GM18858 (cell line): ENCODE measurements around the gene AEBP1.
A peak's percentile ranks its signal among the peaks of the same experiment; 100 is the strongest.

Source experiments
- ATAC-seq: cut with Tn5 transposase; IDR thresholded peaks from one replicate; pipeline ENCODE4 v1.9.1; 2021; ENCODE audit not compliant: unreplicated experiment

AEBP1 gene

GRCh38 chr7:44083796-44084195, 20.3 kb upstream of the AEBP1 start:
- ATAC-seq, result no peak

- ATAC-seq, result no peak
Measured at GRCh38 chr7:44084701-44085100, 19.4 kb upstream of the AEBP1 start.

- ATAC-seq, result no peak
Measured at GRCh38 chr7:44085546-44085945, 18.6 kb upstream of the AEBP1 start.

- no peak for ATAC-seq
Measured at GRCh38 chr7:44086627-44087026, 17.5 kb upstream of the AEBP1 start.

GRCh38 chr7:44087911-44088838, 16.0 kb upstream of the AEBP1 start:
- no peak for ATAC-seq

GRCh38 chr7:44093102-44093641, 11.0 kb upstream of the AEBP1 start:
- no peak for ATAC-seq

- no peak for ATAC-seq
Measured at GRCh38 chr7:44094365-44094764, 9.8 kb upstream of the AEBP1 start.

GRCh38 chr7:44094883-44095592, 9.1 kb upstream of the AEBP1 start:
- ATAC-seq, result no peak

- no peak for ATAC-seq
Measured at GRCh38 chr7:44095781-44096180, 8.4 kb upstream of the AEBP1 start.

- ATAC-seq, result no peak
Measured at GRCh38 chr7:44096326-44096881, 7.7 kb upstream of the AEBP1 start.

GRCh38 chr7:44097064-44097932, 6.8 kb upstream of the AEBP1 start:
- peak; percentile 60 for ATAC-seq

GRCh38 chr7:44098092-44099068, 5.8 kb upstream of the AEBP1 start:
- no peak for ATAC-seq

- ATAC-seq, result no peak
Measured at GRCh38 chr7:44099669-44100068, 4.5 kb upstream of the AEBP1 start.

GRCh38 chr7:44100458-44101302, 3.5 kb upstream of the AEBP1 start:
- no peak for ATAC-seq

- ATAC-seq, result no peak
Measured at GRCh38 chr7:44101303-44101965, 2.7 kb upstream of the AEBP1 start.

GRCh38 chr7:44101966-44102845, 1.9 kb upstream of the AEBP1 start:
- no peak for ATAC-seq
